HG02943 (cell line): Measurements from ENCODE around the gene PAX3.

Source experiments
- ATAC-seq: cut with Tn5 transposase; IDR thresholded peaks from one replicate; pipeline ENCODE4 v1.9.1; 2021; ENCODE audit warnings: mild to moderate bottlenecking, low read depth, moderate library complexity; ENCODE audit not compliant: unreplicated experiment

Gene PAX3

DNA sequence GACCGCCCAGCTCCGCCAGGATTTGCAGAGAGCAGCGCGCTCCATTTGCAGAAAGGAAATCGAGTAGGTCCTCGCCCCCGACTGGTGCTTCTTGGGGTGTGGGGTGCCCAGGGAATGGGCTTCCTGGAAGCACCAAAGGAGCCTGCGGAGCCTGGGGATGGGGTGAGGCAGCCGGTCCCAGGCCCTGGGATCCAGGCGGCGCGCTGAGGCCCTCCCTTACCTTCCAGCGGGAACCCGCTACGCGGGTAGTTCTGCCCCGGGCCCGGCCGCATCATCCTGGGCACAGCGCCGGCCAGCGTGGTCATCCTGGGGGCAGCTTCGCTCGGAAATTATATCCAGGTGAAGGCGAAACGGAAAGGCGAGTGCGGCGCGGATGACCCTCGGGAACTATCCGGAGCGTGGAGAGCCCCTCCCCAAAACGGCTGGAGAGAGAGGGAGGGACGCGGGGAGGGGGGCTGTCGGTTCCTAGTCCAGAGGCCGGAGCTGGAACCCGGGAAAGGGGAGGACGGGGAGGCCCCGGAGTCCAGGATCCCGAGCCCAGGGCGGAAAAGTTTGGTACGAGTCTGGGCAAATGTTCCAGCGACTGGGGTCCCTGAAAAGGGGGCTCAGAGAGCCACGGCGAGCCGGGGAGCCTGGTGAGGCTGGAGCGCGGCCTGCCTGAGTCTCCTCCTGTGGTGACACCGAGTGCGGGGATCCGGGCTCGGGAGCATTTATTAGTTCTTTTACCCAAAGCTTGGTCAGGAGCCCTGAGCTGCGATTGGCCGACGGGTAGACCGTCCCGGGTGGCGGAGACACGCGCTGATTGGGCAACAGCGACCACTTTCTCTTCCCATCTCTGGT, at the start of gene PAX3:
PAX3 (minus strand) TSS at position 688 of the 840 bp plus-strand sequence; CDS start at position 305, 383 bp downstream.
- ATAC-seq = no peak

DNA sequence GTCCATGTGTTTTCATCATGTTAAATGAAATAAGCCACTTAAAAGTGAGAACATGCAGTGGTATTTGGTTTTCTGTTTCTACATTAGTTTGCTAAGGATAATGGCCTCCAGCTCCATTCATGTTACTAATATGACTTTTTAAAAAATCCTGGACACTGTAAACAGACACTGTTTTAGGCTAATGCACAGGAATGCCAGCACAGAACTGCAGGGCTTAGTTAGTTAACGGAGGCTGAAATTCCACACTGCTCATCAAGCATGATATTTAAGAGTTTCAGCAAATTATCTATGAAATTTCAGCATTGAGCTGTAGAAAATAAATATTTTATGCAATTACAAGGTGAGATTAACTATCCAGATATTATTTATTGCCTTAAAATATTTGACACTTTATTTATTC, 42.5 kb upstream of the PAX3 start:
- ATAC-seq = no peak

DNA sequence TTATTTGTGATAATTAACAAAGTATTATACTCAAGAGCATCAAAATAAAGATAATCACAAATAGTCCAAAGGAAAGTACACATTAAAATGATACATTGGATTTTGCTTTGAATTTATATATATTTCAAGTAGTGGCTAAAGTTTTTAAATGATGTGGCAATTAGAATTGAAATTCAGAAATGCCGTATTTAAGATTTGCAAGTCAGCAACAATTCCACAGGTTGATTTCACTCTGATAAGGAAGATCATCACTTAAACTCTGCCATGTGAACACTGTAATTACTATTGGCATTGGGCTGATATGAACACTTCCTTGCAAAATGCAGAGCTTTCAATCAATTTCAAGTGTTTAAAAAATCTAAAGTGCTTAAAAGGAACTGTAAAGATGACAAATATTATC, 39.6 kb upstream of the PAX3 start:
- no peak for ATAC-seq

DNA sequence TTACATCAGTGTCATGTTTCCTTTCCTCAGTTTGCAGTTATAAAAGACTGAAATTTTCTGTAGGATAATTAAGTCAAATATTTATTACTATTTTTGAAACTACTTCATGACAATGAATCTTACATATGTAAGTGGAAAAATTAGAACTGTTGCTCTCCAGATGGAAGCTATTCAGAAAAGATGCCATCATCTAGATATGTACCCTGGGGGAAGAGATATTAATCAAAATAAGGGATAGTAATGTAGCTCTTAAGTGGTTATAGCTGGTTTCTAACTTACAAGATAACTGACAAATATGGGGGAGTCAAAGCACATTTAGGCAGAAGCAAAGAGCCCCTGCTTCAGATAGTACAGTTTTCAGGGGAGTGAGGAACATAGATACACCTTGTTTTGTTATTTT, 38.1 kb upstream of the PAX3 start:
- ATAC-seq = no peak

DNA sequence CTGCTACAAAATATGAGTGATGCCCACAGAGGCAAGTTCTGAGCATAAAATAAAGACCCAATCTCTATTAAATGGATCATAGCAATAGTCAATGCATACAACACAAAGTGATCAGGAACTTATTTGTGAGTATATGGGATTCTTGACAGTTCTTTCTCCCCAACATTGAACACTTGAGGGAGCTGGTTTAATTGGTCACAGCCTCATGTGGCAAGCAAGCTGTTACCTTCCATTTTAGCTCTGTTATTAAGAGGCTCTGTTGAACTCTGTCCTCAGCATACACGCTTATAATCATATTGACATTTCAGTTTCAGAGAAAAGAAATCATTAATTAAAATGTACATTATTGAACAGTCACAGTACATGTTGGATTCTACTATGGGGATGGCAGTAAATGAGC, 37.6 kb upstream of the PAX3 start:
- no peak for ATAC-seq

DNA sequence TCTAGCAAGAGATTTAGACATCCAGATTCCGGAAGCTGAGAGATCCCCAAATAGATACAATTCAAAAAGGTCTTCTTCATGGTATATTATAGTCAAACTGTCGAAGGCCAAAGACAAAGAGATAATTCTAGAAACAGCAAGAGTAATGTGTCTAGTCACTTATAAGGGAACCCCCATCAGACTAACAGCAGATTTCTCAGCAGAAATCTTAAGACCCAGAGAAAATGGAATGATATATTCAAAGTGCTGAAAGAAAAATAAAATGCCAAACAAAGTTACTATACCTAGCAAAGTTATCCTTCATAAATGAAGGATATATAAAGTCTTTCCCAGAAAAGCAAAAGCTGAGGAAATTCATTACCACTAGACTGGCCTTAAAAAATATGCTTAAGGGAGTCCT, 36.1 kb upstream of the PAX3 start:
- ATAC-seq = no peak

DNA sequence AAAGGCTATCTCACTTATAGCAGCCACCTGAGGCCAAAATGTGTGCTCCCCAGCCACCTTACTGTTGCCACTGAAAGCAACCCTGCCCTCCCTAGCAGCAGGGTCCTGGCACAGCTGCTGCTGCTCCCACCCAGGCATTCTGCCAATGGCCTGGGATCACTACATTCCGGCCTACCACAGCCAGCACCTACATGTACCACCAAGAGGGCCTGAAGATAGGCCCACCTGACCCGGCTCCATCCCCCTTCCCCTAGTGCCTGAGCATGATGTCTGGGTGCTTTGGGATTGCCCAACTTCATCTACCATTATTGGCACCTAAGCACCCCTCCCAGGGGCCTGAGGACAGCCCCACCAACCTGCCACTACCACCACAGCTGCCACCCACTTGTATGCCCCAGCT, 34.6 kb upstream of the PAX3 start:
- no peak for ATAC-seq

DNA sequence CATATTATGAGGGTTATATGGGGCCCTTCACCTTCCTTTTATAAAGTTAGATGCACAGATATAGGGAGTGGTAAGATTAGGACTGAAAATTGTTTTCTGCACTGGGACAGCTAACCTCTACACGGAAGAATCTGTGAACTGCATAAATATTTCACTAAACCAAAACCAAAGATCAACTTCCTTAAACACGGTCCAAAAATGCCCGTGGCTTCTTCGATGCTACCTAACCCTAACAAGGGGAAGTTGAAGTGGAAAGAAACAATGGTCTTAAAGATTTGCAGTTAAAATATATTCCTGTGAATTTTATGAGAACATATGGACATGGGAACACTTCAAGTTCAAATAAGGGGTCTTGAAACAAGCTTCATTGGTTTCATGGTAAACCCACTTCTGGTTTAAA, 33.3 kb upstream of the PAX3 start:
- no peak for ATAC-seq

DNA sequence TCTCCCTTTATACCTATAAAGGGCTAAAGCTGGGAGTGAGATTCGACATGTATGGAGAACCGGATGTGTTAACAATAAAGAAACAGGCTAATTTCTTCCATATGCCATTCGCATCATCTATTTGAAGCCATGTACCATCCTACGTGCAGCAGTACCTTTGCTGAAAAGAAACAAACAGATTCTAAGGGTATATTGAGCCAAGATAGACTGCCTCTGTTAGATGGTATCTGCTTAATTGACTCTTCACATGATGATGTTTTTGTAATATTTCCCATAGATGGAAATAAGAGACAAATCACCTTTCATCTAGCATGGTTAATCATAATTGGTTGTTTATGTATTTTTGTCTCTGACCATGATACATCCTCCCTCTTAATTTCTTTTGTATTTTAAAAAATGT, 32.1 kb upstream of the PAX3 start:
- no peak for ATAC-seq

DNA sequence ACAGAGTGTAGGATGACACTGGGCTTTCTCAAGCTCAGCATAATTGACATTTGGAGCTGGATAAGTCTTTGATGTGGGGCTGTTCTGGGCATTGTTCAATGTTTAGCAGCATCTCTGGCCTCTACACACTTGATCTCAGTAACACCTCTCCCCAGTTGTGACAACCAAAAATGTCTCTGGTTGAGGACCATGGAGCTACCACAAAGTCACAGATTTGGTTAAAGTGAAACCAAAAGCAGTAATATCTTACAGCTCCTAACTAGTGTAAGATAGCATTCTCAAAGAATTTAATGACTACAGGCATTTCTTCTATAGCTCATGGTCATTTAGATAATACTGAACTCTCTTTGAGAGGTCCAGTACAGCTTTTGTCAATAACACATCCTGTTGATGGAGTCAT, 23.4 kb upstream of the PAX3 start:
- no peak for ATAC-seq

DNA sequence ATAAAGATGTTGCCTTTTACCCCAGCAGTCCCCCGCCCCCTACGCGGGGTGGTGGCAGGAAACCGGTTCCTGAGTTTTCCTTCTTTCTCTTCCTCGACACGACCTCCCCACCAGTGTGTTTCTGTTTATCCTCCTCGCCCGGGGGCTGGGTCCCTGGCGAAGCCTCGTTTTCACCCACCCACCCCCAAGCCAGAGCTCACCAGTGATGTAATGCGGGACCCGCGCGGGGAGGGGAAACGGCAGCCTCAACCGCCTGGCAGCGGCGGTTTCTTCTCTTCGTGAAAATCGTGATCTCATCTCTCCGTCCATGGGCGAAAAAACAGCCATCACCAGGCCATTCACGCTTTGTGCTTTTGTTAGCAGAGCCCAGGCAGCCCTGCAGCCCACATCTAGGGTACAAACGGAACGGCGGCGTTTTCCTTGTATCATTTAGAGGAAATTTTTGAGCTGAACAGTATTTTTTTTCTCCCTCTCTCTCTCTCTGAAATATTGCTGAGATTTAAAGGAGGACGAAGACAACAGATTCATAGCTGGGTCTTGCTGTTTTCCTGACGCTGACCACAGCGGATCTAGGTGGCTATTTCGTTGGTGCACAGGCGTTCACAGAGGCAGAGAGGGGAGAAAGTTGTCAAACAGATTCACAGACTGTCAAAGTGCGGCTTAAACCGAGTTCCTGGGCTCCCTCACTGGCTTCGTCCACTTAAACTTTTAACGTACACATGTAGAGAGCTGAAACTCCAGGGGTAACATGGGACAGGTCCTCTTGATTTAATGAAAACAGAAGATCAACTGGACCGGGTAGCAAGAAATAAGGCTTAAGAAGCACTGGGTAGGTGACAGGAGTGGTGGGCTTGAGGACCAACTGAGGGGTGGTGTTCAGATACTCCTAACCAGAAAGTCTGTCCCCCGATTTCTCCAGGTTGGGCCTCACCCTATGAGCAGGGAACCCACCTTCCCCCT, 21.9 kb upstream of the PAX3 start:
- no peak for ATAC-seq

DNA sequence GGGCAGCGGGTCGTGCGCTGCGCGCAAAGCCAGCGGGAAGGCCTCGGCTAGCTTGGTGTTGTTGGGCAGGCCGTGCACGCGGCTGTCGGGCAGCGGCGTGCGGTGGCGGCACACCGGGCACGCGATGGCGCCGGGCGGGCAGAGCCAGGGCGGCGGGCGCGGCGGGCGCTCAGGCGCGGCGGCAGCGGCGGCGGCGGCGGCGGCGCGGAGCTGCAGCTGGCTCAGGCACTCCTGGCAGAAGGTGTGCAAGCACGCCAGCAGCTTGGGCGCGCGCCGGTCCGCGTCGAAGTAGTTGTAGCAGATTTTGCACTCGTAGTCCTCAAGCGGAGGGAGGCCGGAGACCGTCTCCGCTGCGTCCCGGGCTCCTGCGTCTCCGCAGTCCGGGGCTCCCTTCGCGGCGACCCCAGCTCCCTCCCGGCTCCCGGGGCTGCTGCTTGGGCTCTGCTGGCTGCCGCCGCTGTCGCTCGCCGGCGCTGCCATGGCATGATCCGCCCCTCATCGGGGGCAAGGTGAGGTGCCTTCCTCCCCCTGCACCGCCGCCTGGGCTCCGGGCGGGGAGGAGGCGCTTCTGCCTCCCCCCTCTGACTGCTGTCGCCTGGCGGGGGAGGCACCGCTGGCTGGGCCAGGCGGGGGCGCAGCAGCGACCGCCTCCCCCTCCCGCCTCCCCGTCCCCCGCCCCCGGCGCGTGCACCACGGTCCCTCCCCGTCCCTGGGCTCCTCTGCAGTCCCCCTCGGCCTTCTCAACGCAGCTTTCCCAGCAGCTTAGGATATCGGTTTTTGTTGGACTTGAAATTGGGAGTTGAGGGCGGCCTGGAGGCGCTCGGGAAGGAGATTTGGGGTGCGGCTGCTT, 21.0 kb upstream of the PAX3 start:
- ATAC-seq = peak; percentile 42

DNA sequence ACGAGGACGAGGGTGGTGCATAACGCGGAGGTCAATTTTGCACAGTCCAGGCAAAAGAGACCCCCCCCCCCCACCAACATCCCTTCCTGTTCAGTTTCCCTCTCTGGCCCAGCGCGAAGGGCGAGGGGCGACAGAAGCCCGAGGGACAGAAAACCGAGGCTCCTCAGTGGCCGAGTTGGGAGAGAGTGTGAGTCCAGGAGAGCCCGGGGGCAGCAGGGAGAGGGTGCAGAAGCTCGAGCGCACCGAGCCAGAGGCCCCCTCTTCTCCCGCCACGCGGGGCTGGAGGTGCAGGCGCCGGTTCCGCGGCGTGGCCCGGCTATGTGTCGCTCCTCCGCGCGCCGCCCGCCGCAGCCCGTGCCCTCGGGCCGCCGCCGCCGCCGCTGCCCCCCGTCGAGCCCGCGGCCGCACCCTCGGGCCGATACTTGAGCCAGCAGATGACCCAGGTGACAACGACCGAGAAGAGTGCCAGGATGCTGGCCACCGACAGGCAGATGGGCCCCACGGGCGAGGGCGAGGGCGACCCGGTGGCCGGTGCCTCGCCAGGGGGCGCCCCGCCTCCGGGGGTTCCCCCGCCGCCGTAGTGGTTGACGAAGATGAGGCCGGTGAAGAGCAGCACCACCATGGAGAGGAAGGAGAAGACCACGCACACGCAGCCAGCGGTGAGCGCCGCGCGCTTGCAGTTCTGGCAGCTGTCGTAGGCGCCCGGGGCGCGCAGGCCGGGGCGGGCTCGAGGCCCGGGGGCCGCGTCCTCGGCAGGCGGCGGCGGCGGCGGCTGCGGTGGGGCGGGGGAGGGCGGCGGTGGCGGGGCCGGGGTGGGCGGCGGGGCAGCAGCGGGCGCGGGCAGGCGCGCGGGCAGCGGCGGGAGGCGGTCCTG, 20.2 kb upstream of the PAX3 start:
- ATAC-seq = peak; percentile 47

DNA sequence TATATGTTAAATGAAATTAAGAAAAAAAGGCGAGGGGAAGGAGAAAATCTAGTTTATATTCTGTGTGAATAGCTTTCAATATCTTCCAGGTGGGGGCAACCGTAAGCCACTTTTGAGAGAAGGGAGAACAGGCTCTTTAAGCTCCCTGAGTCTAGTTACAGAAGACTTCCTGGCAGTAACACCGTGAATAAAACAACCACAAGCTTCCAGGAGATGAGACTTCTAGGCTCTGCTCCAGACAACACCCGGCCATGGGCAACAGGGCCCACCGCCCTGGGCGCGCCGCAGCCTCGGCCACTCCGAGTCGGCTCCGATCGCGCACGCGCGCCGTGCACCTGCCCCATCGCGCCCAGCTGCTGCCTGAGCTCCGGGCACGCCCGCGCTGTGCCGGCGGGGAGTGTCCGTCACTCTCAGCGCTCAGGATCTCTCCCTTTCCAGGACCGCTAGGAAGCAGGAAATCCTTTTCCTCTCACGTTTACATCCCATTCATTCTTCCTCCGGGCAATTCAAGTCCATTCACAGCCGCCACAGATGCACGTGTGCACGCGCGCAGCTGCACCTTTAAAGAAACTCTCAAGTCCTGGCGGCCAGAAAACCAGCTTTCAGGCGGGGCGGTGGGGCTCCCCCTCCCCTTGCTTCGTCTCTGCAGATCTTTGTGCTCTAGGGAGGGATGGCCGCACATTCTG, 19.4 kb upstream of the PAX3 start:
- ATAC-seq = peak; percentile 40

DNA sequence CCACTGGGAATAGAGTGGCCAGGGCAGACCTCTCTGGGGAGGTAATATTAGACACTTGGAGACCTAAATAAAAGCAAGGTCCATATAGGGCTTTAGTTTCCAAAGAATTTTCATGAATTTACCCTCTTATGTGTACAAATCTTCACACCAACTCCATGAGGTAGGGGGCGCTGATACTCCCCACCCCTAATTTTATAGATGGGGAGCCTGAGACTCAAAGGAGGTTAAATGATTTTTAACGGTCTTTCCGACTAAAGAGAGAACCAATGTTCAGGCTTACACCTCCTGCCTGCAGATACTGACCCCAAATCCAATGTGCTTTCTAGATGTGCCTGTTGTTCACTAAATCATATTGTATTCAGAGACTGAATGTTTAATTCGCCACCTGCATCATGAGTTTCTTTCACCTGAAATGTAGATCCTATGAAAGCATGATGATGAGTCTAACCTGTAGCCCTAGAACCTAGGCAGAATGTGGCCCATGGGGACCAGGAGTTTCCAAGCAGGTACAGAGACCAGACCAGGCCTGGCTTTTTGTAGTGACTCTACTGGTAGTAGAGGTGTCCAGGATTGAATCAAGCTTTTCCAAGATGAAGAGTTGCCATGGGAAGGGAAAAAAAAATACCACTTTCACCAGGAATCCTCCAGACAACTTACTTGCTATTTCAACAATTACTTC, 16.8 kb upstream of the PAX3 start:
- ATAC-seq = no peak

DNA sequence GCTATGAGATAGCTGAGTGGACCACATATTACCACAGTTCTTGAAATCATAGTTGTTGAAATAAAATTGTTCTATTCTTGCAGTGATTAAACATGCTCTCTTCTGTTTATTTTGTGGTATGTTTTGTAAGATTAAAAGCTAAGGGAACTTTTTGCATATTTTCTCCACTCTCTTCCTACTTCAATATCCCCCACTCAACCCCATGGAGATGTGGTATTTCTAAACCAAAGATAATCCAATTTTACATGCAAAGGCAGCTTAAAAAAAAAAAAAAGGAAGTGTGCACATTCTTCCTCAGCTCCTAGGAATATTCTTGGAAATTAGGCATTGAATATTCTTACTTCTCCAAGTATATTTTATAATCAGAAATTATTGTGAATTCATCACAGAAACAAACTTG, 15.0 kb upstream of the PAX3 start:
- no peak for ATAC-seq

DNA sequence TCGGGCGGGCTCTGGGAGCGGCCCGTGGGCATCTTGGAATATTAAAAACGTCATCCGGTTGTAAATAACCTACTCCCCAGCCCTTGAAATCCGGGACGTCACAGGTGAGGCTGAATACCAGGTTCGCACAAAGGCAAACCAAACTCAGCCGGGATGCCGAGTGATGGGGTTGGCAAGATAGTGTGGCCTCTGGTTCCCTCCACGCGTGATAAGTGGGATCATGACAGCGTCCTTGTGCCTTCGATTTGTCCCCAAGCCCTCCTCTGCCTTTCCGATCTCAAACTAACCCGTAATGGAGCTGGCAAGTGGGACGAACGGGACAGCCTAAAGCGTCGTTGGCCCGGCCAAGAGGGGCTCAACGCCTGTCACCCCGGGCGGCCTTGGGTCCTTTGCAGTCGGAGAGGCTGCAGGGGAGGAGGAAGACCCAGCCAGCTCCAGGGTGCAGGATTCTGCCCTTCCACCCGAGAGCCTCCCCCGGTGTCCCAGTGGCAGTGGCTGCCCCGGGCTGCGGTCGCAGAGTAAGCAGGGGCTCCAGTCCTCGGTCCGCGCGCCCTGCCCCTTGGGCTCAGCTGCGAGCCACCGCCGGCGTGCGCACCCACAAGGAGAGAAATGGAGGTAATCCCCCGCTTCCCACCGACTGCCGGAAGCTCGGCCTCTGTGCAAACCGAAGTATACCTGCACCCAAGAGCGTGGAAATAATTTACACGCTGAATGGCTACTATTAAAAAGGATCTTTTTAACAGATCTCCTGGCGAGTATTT, 13.4 kb upstream of the PAX3 start:
- no peak for ATAC-seq
